K562 (cell line): ENCODE data around the gene CUX1. TPM values are rescaled to one million over a fixed set of nuclear protein-coding genes. Genes with fewer than 3 reads are reported as not detected.

Experiments
- EGR1 ChIP-seq: fragments of 450-650 bp; conservative IDR thresholded peaks from 2 replicates; pipeline ENCODE4 v1.6.1; 2017; ENCODE audit warnings: mild to moderate bottlenecking
- GATA2 ChIP-seq: sonication (generic); formaldehyde crosslinking; IDR thresholded peaks from 2 replicates; pipeline ENCODE4 v1.4.0; 2020; ENCODE audit warnings: mild to moderate bottlenecking, missing genetic modification reagents
- HNRNPK ChIP-seq: fragments of 200-400 bp; formaldehyde crosslinking; IDR thresholded peaks from one replicate; pipeline ENCODE4 v1.6.1; 2018; ENCODE audit warnings: mild to moderate bottlenecking, low read depth, low read length; ENCODE audit not compliant: poor library complexity, severe bottlenecking
- IRF2 ChIP-seq: sonication (generic); formaldehyde crosslinking; IDR thresholded peaks from 2 replicates; pipeline ENCODE4 v1.8.1; 2022; ENCODE audit warnings: mild to moderate bottlenecking, missing genetic modification reagents
- JUND ChIP-seq, 2 experiments: IDR thresholded peaks; 2 replicates in 1 of 2; 3 replicates in 1 of 2; pipeline ENCODE4 v1.6.1; 2011; ENCODE audit warnings: borderline replicate concordance in 2 of 2, low read depth in 2 of 2, low read length in 2 of 2, improper control_type of control experiment in 1 of 2, missing biosample characterization in 1 of 2, missing genetic modification characterization in 1 of 2, missing genetic modification reagents in 1 of 2
- MEIS2 ChIP-seq: fragments of 450-650 bp; IDR thresholded peaks from 2 replicates; pipeline ENCODE4 v1.6.1; 2014; ENCODE audit warnings: mild to moderate bottlenecking; ENCODE audit not compliant: partially characterized antibody
- NR2C1 ChIP-seq, 2 experiments: fragments of 450-650 bp; IDR thresholded peaks; 2 replicates each; pipeline ENCODE4 v1.6.1; 2017; ENCODE audit warnings: mild to moderate bottlenecking in 2 of 2, antibody characterized with exemption in 1 of 2, inconsistent platforms in 1 of 2, missing compliant biosample characterization in 1 of 2, missing genetic modification characterization in 1 of 2
- RREB1 ChIP-seq: fragments of 250-450 bp; sonication (Bioruptor Pico); IDR thresholded peaks from 2 replicates; pipeline ENCODE4 v1.4.0; 2020
- TFAM ChIP-seq: fragments of 250-450 bp; sonication (Bioruptor Pico); conservative IDR thresholded peaks from 2 replicates; pipeline ENCODE4 v1.5.0; 2021; ENCODE audit warnings: mild to moderate bottlenecking, moderate library complexity
- ZEB2 ChIP-seq: fragments of 450-650 bp; IDR thresholded peaks from 2 replicates; pipeline ENCODE4 v1.6.1; 2016
- ZNF778 ChIP-seq: fragments of 450-650 bp; formaldehyde crosslinking; IDR thresholded peaks from 2 replicates; pipeline ENCODE4 v1.4.0; 2020; ENCODE audit warnings: mild to moderate bottlenecking, moderate library complexity
- polyA plus RNA-seq, 8 experiments: library from polyadenylated mRNA; depleted of rRNA in 4 of 8; stranded (reverse) in 5 of 8; unstranded in 3 of 8; fragments of >200 nt; fragmentation: Nextera tagmentation in 2 of 8; fragmentation: Illumina TruSeq in 1 of 8; extraction: Ambion mirVana in 2 of 8; extraction: Trizol in 1 of 8; gene quantifications; 2 replicates each; pipeline versions ENCODE4 v1.2.1 to v1.2.3, GENCODE V29; 2011 to 2014; ENCODE audit warnings: inconsistent platforms in 1 of 8, missing spikeins in 1 of 8
- total RNA-seq, 7 experiments: library from RNA; depleted of rRNA in 6 of 7; stranded (reverse); fragments of >200 nt in 6 of 7; fragmentation: Illumina TruSeq in 2 of 7; extraction: Trizol in 2 of 7; gene quantifications; 2 replicates each; pipeline versions ENCODE4 v1.2.1 to v1.2.3, GENCODE V29; 2011 to 2021; ENCODE audit warnings: low replicate concordance in 1 of 7
- TF ChIP-seq, protein P1 (sequence below): sonication (generic); formaldehyde crosslinking; IDR thresholded peaks from 2 replicates; pipeline ENCODE4 v1.8.0; 2023; ENCODE audit warnings: missing genetic modification reagents, mild to moderate bottlenecking, borderline replicate concordance
- TF ChIP-seq, protein P2 (sequence below): fragments of 450-650 bp; formaldehyde crosslinking; IDR thresholded peaks from 2 replicates; pipeline ENCODE4 v1.4.0; 2022; ENCODE audit warnings: mild to moderate bottlenecking, moderate library complexity

CUX1 gene
- total and polyA plus RNA-seq, 9 of the 15 experiments (the other 6 are each of a cell fraction or from before 2014, with no cell fraction given): 3.6 to 55.3 (median 25.2) TPM

GRCh38 chr7:102063690-102064180 lies 246.3 kb downstream of the CUX1 start (continued):
- TF ChIP-seq RREB1 (no peak), GATA2 (no peak; the same call in 1 of the 2 replicates), EGR1 (0 out of 2 replicates have a peak, but pooled peaks have one; percentile 25), TFAM (CRISPR knock-in tag) (no peak), MEIS2 (no peak), HNRNPK (no peak), ZNF778 (CRISPR knock-in tag) (no peak), ZEB2 (peak; percentile 70; the same call in 1 of the 2 replicates), IRF2 (CRISPR knock-in tag) (no peak), JUND (IDR thresholded peaks at IDR 0.05; ENCODE audit: borderline replicate concordance, low read depth, low read length) (peak; percentile 23; the same call in 1 of the 2 replicates), JUND (tag; IDR thresholded peaks at IDR 0.05; ENCODE audit: borderline replicate concordance, low read depth, low read length) (peak; percentile 75; the same call in 1 of the 3 replicates), NR2C1 (IDR thresholded peaks at IDR 0.05) (no peak), NR2C1 (tag; IDR thresholded peaks at IDR 0.05) (no peak)
- TF ChIP-seq, protein P1, sequence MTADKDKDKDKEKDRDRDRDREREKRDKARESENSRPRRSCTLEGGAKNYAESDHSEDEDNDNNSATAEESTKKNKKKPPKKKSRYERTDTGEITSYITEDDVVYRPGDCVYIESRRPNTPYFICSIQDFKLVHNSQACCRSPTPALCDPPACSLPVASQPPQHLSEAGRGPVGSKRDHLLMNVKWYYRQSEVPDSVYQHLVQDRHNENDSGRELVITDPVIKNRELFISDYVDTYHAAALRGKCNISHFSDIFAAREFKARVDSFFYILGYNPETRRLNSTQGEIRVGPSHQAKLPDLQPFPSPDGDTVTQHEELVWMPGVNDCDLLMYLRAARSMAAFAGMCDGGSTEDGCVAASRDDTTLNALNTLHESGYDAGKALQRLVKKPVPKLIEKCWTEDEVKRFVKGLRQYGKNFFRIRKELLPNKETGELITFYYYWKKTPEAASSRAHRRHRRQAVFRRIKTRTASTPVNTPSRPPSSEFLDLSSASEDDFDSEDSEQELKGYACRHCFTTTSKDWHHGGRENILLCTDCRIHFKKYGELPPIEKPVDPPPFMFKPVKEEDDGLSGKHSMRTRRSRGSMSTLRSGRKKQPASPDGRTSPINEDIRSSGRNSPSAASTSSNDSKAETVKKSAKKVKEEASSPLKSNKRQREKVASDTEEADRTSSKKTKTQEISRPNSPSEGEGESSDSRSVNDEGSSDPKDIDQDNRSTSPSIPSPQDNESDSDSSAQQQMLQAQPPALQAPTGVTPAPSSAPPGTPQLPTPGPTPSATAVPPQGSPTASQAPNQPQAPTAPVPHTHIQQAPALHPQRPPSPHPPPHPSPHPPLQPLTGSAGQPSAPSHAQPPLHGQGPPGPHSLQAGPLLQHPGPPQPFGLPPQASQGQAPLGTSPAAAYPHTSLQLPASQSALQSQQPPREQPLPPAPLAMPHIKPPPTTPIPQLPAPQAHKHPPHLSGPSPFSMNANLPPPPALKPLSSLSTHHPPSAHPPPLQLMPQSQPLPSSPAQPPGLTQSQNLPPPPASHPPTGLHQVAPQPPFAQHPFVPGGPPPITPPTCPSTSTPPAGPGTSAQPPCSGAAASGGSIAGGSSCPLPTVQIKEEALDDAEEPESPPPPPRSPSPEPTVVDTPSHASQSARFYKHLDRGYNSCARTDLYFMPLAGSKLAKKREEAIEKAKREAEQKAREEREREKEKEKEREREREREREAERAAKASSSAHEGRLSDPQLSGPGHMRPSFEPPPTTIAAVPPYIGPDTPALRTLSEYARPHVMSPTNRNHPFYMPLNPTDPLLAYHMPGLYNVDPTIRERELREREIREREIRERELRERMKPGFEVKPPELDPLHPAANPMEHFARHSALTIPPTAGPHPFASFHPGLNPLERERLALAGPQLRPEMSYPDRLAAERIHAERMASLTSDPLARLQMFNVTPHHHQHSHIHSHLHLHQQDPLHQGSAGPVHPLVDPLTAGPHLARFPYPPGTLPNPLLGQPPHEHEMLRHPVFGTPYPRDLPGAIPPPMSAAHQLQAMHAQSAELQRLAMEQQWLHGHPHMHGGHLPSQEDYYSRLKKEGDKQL (CRISPR knock-in tag): no peak
- TF ChIP-seq, protein P2, sequence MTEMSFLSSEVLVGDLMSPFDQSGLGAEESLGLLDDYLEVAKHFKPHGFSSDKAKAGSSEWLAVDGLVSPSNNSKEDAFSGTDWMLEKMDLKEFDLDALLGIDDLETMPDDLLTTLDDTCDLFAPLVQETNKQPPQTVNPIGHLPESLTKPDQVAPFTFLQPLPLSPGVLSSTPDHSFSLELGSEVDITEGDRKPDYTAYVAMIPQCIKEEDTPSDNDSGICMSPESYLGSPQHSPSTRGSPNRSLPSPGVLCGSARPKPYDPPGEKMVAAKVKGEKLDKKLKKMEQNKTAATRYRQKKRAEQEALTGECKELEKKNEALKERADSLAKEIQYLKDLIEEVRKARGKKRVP: no peak
